T follicular helper cell (primary cell): ENCODE measurements around the gene CGB8.
"Not testable (repeated sequence)": the region's sequence is repeated elsewhere in the genome, so short reads cannot be mapped to it uniquely, and the experiment has no call there.

ENCODE experiments used
- DNase-seq: peaks from one replicate; pipeline ENCODE4 v3.0.0-alpha.2; 2020; ENCODE audit warnings: low read depth
- total RNA-seq, 2 experiments: gene quantifications; one replicate each; lab custom pipeline; 2026; lab: John Stamatoyannopoulos, UW

The CGB8 gene
- total RNA-seq, result 0 reads per million in 2 experiments

- not testable (repeated sequence) for DNase-seq
Observed at GRCh38 chr19:49049011-49049410, at the start of gene CGB8. TSS of gene CGB8 (minus strand) at chr19:49049111. CDS start at chr19:49048739, 372 bp downstream.

- peak; percentile 65 for DNase-seq
Observed at GRCh38 chr19:49097453-49098288, 48.8 kb upstream of the CGB8 start.

- DNase-seq, result no peak
Observed at GRCh38 chr19:49094505-49095482, 45.9 kb upstream of the CGB8 start.

- no peak for DNase-seq
Observed at GRCh38 chr19:49092686-49093085, 43.8 kb upstream of the CGB8 start.

- no peak for DNase-seq
Observed at GRCh38 chr19:49091391-49092038, 42.6 kb upstream of the CGB8 start.

GRCh38 chr19:49086296-49086695 lies 37.4 kb upstream of the CGB8 start:
- no peak for DNase-seq

GRCh38 chr19:49085868-49086232 lies 36.9 kb upstream of the CGB8 start:
- DNase-seq, result no peak

- DNase-seq, result peak; percentile 98
Observed at GRCh38 chr19:49085020-49085867, 36.3 kb upstream of the CGB8 start, which contains the start of gene SNRNP70. TSS of gene SNRNP70 (plus strand) at chr19:49085451. CDS start at chr19:49086415, 964 bp downstream.

- DNase-seq, result no peak
Observed at GRCh38 chr19:49084206-49085019, 35.5 kb upstream of the CGB8 start.

GRCh38 chr19:49081273-49081672 lies 32.4 kb upstream of the CGB8 start:
- no peak for DNase-seq

GRCh38 chr19:49080392-49080791 lies 31.5 kb upstream of the CGB8 start:
- DNase-seq, result no peak

- not testable (repeated sequence) for DNase-seq
Observed at GRCh38 chr19:49074869-49075268, 26.0 kb upstream of the CGB8 start.

- DNase-seq, result no peak
Observed at GRCh38 chr19:49073514-49074378, 24.8 kb upstream of the CGB8 start.

- no peak for DNase-seq
Observed at GRCh38 chr19:49071860-49072547, 23.1 kb upstream of the CGB8 start.

- DNase-seq, result no peak
Observed at GRCh38 chr19:49070416-49070815, 21.5 kb upstream of the CGB8 start.

GRCh38 chr19:49069026-49069425 lies 20.1 kb upstream of the CGB8 start:
- DNase-seq, result no peak

- DNase-seq, result no peak
Observed at GRCh38 chr19:49067554-49067953, 18.6 kb upstream of the CGB8 start.

- no peak for DNase-seq
Observed at GRCh38 chr19:49065905-49066512, 17.1 kb upstream of the CGB8 start.
